ENCODE measurements around the gene CYSLTR2.
"Not testable (repeated sequence)": the region's sequence is repeated elsewhere in the genome, so short reads cannot be mapped to it uniquely, and the experiment has no call there.

The CYSLTR2 gene

DNA sequence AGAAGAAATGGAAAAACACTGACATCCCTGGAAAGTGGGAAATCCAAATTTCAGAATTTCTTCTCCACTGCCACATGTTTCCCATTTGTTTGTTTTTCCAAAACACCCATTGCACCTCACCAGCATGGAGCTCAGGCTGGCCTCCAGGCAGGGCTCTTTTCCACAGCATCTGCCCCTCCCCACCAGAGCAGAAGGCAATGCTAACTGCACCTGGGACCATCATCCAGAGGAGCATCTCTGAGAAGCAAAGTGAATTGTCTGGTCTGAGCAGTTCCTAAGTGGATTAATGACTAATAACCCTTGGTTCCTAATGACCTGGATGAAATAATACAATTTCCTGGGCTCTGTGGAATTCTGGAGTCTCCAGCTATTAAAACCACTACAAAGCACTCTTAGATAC, 8.8 kb upstream of the CYSLTR2 start:
- DNase-seq (ENCODE audit: low spot score) = no peak

DNA sequence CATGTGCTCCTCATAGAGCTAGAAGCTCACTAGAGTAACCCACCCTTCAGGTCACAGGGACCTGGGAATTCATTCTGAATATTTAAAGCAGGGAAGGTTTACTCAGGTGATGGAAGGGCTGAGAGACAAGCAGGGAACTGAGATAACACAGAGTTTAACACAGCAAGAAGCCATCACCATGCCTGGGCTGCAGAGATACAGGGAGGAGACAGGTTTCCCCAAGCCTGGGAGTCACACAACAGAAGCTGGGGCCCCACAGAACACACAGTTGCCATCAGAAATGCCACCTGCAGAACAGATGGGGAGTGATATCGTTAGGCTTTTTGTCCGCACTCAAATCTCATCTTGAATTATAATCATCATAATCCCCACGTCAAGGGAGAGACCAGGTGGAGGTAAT, 7.9 kb upstream of the CYSLTR2 start:
- no peak for DNase-seq (ENCODE audit: low spot score)

DNA sequence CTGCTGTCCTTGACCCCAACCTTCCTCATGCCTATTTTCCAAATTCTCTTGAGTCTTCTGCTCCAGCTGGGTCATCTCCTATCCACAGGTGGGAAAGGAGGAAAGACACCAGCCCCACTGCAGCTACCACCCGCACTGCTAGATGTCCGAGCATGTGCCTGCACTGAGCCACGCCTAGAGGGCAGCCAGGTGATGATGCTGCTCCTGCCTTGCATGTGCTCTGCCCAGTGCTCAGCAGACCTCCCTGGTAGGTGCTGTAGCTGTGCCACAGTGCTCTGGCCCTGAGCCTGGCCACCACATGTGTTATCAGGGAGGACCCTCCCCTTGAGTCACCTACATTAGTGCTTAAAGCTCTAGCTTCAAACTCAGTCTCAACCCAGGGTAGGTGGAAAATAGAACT, 6.9 kb upstream of the CYSLTR2 start:
- no peak for DNase-seq (ENCODE audit: low spot score)

DNA sequence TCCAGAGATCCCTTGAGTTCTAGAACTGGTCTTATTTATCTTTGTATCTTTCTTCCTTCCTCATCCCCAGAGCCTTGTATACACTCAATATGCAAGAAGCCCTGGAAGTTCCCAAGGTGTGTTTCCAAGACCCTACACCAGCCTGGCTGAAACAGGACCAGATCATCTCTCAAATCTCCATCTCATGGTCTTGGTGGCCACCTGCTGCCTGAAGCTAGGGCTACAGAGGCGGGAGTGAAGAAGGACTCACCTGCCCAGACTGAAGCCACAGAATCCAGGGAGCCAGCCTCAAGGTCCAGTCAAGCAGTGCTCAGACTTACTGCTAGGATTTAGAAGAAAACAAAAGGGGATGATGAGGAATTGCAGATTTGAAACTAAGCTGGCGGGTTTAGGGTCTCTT, 6.1 kb upstream of the CYSLTR2 start:
- DNase-seq (ENCODE audit: low spot score) = no peak

DNA sequence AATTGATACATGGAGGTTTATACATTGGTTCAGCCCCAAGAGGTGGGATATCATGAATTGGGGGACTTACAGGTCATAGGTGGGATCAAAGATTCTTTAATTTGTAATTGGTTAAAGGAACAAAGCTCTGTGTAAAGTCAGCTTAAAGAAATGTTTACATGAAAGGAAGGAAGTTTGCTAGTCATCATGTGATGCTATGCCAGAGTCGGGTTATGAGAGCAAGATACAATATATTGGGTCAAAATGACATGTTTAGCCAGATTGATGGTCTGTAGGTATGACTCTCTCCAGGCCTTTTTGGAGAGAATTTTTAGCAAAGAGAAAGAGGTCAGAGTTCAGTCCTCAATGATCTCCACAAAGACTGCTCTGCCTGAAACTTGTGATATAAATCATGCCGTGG, 5.3 kb upstream of the CYSLTR2 start:
- no peak for DNase-seq (ENCODE audit: low spot score)

DNA sequence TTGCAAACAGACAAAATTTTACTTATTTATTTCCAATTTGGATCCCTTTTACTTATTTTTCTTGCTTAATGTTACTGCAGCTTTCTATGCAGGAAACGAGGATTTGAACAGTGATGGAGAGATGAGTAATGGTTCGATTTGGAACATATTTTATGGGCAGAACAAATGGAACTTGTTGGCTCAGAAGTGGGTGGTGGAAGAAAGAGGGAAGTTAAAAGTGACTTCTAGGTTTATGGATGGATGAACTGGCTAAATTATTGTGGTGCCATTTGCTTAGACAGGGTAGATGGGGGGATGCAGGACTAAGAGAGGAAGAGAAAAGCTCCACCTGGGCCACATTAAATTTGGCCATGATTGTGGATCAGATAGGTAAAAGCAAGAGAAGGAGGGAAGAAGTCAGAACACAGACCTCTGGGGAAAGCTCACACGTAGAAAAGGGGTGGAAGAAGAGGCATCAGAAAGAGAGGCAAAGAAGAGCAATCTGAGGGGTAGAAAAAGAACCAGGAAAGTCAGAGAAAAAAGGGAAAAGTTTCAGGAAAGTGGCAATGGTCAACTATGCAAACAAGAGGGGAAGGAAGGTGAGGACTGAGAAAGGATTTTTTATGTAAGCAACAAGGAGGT, 768 bp upstream of the CYSLTR2 start:
- no peak for DNase-seq (ENCODE audit: low spot score)

DNA sequence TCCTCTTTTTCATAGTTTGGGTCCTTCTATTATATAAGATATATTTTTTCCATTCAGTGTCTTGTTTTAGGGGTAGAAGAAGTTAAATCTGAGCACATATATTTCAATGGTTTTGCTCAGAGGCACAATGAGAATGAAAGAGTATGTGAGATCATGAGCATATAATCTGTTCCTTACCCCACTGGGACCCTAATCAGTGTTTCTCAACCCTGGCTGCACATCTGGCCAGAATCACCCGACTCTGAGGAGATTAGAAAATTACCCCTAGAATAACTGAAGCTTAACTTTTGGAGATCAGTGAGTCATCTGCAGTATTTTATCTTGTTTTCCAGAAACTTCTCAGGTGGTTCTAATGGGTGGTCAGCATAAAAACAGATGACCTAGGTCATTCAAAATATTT, 782 bp downstream of the CYSLTR2 start:
- no peak for DNase-seq (ENCODE audit: low spot score)

DNA sequence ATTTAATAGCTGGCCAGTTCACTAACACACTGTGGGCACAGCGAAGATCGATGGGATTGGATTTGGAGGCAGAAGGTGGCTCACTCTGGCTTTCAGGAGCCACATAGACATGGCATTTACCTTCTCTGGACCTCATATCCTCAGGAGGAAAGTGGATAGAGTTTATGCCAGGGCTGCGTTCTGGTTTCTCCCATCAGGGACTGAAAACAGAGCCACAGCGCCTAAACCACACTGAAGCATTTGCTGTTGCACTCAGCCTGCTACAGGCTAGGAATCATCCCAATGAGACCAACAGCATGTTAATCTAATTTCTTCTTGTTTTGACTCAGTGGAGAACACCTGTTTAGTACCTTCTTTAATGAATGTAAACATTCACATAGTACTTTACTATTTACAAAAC, 1.6 kb downstream of the CYSLTR2 start:
- no peak for DNase-seq (ENCODE audit: low spot score)

DNA sequence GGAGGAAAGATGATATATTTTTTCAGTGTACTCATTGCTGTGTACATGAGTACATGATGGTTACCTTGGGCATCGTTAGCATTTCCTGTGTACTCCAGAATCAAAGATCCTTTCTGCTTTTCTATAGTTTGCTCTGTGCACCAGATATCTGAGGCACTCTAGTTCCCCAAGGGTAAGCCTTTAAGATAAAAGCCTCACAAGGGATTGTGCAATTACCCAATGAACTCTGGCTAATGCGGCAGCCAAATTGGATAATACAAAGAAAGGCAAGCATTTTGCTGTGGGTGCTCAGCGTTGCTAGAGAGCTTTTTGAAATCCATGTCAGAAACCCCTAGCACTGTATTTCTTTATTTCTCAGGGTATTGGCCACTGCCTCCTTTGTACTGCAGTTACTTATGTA, 2.9 kb downstream of the CYSLTR2 start:
- DNase-seq (ENCODE audit: low spot score) = no peak

DNA sequence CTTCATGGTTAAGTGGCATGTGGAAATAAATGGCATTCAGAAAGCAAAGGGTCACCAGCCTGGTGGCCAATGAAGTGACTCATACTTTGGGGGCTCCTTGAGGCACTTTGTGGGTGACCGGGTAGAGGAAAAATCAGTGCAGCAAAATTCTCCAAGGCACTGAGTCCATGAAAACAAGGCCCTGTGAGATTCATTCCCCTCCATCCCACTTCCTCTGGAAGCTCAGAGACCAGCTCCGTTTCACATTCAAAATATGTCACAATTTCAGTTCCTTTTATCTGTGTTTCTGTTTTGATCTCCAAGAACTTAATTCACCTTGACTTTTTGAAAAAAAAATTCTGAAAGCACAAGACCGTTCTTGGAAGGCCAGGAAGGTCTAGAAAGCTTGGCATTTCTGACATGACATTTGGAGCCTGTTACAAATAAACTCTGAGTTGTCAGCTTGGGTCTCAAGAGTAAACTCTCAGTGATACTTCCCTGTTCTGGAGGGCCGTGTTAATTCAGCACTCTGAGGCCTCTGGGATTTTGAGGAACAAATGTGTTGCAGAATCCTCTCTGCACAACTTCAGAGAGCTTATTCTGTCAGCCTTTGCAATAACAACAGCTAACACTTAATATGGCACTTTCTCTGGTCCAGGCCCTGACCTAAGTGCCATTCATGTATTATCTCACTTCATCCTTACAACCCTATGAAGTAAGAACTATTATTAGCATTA, 6.8 kb downstream of the CYSLTR2 start:
- DNase-seq (ENCODE audit: low spot score) = peak; percentile 77

DNA sequence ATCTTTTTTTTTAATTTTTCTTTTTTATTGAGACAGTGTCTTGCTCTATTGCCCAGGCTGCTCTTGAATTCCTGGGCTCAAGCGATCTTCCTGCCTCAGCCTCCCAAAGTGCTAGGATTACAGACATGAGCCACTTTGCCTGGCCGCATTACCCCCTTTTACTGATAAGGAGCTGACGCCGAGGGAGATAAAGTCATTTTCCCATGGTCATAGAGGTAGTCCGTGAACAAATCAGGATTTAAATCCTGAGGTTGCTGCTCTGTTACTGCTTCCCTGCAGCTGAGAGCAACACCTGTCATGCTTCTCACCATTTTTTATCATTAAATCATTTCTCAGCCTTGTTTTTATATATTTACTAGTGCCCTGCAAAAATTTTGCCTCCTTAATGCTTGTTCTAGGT, 7.4 kb downstream of the CYSLTR2 start:
- DNase-seq (ENCODE audit: low spot score) = no peak

DNA sequence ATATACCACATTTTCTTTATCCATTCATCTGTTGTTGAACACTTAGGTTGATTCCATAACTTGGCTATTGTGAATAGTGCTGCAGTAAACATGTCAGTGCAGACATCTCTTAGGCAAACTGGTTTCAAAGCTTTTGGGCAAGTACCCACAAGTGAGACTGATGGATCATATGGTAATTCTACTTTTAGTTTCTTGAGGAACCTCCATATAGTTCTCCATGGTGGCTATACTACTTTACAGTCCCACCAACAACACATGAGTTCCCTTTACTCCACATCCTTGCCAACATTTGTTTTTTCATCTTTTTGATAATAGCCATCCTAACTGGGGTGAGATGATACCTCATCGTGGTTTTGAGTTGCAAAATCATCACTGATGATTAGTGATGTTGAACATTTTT, 8.5 kb downstream of the CYSLTR2 start:
- DNase-seq (ENCODE audit: low spot score) = no peak

DNA sequence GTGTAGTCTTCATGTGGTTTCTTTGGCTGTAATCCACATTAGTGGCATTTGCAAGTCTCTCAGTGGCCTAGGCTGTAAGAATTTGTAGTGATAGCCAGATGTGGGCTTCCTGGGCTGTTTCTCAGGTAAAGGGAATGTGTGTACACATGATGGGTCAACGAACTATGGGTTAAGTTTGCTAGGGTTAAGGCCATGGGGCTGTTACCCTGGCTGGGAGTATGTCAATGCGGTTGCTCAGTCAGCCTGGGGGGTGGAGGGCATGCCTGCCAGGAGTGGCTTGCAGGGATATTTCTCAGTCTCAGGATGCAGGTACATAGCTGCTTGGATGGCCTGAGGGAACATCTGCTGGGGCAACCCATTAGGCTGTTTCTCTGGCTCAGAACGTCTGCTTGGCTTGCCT, 13.4 kb downstream of the CYSLTR2 start:
- no peak for DNase-seq (ENCODE audit: low spot score)

DNA sequence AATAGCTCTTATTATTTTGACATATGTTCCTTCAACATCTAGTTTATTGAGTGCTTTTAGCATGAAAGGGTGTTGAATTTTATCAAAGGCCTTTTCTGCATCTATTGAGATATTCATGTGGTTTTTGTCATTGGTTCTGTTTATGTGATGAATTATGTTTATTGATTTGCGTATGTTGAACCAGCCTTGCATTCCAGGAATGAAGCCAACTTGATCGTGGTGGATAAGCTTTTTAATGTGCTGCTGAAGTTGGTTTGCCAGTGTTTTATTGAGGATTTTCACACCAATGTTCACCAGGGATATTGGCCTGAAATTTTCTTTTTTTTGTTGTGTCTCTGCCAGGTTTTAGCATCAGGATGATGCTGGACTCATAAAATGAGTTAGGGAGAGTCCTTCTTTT, 17.7 kb downstream of the CYSLTR2 start:
- DNase-seq (ENCODE audit: low spot score) = not testable (repeated sequence)

DNA sequence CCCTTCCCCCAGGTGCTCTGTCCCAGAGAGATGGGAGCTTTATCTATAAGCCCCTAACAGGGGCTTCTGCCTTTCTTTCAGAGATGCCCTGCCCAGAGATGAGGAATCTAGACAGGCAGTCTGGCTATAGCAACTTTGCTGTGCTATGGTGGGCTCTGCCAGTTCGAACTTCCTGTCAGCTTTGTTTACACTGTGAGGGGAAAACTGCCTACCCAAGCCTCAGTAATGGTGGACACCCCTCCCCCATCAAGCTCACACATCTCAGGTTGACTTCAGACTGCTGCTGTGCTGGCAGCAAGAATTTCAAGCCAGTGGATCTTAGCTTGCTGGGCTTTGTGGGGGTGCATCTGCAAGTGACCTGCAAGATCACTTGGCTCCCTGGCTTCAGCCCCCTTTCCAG, 21.5 kb downstream of the CYSLTR2 start:
- no peak for DNase-seq (ENCODE audit: low spot score)

DNA sequence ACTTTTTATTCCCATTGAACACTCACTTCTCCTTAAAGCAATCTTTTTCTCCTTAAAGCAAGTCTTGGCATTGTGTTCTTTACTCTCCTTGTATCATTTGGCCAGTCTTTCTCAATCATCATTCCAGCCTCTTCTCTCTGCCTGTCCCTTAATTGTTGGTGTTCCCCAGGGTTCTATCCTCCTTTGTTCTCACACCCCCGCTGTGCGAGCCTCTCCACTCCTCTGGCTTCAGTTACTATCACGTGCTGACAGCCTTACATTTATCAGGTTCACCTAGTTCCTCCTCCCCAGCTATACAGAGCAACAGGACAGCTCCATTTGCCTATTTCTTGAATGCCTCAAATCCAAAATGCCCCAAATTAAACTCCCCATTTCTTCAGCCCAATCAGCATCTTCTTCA, 24.6 kb downstream of the CYSLTR2 start:
- DNase-seq (ENCODE audit: low spot score) = no peak

DNA sequence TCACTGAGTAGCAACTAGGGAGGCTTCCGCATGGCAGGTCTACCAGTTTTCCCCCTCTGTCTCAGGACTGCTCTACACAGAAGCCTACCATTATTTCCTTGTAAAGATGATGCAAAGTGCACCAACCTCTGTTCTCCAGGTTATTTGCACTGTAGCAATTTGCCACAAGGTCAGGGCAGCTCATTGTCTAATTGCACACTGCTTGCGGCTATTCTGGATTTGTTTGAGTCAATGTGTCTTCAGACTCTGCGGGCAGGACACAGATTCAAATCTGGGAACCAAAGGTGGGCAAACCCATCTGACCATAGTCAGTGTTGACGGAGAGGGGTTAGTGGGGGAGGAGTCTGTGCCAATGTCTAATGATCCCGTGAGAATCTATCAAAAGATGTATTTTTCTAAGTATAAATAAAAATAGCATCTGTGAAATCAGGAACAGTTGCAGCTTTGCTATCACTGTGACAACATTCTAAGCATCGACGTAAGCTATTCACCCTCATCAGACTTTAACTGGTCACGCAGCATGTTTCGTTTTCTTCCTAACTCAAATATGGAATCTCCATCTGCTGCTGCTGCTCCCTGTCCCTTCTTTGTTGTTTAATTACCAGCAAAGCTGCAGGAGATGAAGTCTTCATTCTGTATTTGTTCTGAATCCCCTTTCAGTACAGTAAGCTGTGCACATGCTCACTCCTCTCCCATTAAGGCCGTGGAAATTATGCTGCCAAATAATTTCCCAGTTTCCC, 26.4 kb downstream of the CYSLTR2 start:
- no peak for DNase-seq (ENCODE audit: low spot score)

DNA sequence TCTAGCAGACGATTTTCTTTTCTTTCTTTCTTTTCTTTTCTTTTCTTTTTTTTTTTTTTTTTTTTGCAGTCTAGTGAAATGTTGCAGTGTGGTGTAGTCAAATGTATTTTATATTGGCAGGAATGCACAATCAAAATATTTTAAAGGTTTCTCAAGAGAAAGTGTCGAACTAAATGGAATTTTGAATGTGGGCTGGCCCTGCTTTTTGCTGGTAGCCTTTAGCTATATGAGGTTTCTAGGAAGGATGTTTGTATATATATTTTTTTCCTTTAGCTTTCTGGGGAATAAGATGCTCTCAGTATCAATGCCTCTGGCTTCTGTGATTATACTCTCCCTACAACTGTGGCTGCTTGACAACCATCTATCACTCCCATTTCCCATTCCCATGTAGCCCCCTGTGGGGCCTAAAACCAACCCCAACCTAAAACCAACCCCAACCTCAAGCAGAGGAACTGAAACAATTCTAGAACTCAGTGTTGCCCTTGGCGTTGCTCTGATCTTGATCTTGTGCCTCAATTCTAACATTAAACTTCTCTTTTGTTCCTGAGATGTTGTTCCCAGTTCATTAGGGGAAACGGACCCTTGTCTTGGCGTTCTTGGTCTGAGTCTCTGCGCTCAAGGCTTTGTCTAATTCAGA, 27.1 kb downstream of the CYSLTR2 start:
- peak; percentile 17 for DNase-seq (ENCODE audit: low spot score)

DNA sequence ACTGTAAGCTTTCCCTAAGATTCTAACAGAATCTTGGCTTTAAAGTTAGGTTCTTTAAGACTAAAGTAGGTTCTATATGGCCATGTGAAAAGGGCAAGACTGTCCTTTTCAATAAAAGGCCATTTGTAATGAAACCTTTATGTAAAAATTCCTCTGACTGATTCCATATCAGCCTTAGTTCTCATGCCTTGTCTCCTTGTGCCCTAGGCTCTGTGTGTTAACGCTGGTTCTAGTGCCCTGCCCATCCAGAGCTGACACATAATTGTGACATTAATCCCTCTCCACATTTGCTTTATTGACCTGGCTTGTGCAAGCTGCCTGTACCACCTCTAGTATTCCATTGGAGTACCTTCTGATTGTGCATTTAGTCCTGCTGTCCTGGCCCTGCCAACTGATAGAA, 28.2 kb downstream of the CYSLTR2 start:
- DNase-seq (ENCODE audit: low spot score) = no peak

DNA sequence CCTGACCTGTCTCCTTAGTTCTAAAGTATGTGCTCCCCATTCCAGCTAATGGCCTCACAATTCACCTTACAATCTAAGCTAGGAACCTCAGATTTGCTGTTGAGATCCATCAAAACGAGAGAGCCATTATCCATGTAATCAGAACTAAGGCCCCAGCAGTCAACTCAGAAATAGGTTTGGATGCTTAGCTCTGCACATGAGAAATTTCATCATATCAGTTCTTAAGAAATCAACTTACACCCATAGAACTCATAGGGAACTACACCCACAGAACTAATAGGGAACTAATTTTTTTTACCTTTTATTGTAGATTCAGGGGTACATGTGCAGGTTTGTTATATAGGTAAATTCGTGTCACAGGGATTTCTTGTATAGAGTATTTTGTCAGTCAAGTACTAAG, 28.7 kb downstream of the CYSLTR2 start:
- no peak for DNase-seq (ENCODE audit: low spot score)

DNA sequence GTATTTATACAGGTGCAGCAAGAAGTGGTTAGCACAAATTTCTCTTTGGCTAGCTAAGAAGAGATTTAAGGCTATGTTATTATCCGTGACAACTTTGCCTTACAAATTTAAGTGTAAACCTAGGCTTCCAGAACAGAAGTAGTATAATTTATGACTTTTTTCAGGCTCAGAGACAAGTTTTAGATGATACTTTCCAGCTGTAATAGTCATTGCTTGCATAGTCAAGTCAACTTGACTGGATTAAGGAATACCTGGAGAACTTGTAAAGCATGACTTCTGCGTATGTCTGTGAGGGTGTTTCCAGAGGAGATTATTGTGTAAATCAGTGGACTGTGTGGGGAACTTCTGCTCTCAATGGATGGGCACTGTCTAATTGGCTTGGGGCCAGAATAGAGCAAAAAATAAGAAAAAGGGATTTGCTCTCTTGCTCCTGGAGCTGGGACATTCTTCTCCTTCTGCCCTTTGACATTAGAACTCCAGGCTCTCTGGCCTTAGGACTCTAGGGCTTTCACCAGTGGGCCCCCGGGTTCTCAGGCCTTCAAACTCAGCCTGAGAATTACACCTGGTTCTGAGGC, 33.0 kb downstream of the CYSLTR2 start:
- no peak for DNase-seq (ENCODE audit: low spot score)

DNA sequence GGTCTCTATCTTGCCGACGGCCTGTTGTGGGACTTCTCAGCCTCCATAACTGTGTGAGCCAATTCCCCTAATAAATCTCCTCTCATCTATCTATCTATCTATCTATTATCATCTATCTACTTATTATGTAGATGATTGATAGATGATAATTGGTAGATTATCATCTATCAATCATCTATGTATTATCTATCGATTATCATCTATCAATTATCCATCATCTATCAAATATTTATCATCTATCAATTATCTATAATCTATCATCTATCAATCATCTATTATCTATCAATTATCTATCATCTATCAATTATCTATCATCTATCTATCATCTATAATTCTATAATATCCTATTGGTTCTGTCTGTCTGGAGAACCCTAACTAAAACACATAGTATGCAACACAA, 33.5 kb downstream of the CYSLTR2 start:
- DNase-seq (ENCODE audit: low spot score) = no peak

DNA sequence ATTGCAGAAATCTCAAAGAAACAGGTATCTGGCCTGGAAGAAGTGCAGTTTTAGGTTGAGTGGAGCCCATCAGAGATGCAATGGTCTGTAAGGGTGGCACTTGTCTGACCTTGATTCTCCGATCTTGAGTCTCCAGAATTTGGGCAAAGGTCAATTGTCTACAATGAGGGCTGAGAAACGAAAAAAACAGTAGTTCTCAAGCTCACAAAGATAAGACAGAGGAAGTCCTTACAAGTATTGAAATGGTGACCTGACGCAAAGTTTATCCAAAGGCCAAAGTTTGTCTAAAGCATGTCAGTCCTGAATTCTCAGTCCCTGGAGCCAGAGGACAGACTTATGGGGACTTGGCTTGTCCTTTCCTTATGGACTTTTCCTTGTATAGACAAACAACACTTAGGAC, 40.3 kb downstream of the CYSLTR2 start:
- DNase-seq (ENCODE audit: low spot score) = no peak
